ENCODE results near the gene GTF2A1L.
"Not testable (repeated sequence)": the region's sequence is repeated elsewhere in the genome, so short reads cannot be mapped to it uniquely, and the experiment has no call there.

Gene GTF2A1L

DNA sequence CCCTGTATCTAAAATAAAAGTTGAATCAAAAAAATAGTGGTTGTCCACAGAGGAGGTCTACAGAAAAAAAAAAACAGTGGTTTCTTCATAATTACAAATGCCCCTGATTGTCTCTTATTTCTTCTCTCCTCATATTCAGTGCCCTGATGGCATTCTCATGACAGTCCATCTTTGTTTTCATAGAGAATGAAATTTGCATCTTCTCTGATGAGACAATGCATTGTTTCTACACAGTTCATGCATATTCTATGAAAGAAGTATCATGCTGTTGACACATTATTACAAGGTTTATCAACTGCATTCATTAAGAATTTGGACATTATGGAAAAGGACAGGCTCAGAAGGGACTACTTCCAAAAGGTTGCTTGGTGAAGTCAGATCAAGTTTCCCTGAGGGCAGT lies 78.3 kb downstream of the GTF2A1L start:
- H3K9ac ChIP-seq (ENCODE audit: low read length) = no peak overlapping the region
- H4K20me1 ChIP-seq (ENCODE audit: low read depth, low read length) = no peaks in the 10 kb centered on the region
- no peaks in the 10 kb centered on the region for H3K36me3 ChIP-seq (ENCODE audit: low read length)
- H2AFZ ChIP-seq (ENCODE audit: low read depth, low read length, severe bottlenecking) = no peak overlapping the region
- H3K4me3 ChIP-seq (ENCODE audit: insufficient read depth, low read length, poor library complexity, severe bottlenecking) = no peak overlapping the region
- no peaks in the 10 kb centered on the region for H3F3A ChIP-seq (ENCODE audit: insufficient read depth)
- H3K9me3 ChIP-seq (ENCODE audit: insufficient read depth, low read length) = no peaks in the 10 kb centered on the region
- H3K4me2 ChIP-seq (ENCODE audit: low read depth, low read length, poor library complexity, severe bottlenecking) = no peak overlapping the region
- no peak overlapping the region for H3K27ac ChIP-seq (ENCODE audit: low read depth, low read length)
- H3K79me2 ChIP-seq (ENCODE audit: insufficient read depth, low read length) = no peaks in the 10 kb centered on the region
- no peaks in the 10 kb centered on the region for H3K9me2 ChIP-seq (replicated peaks; ENCODE audit: insufficient read depth, low read length)
- TF ChIP-seq, protein P1, sequence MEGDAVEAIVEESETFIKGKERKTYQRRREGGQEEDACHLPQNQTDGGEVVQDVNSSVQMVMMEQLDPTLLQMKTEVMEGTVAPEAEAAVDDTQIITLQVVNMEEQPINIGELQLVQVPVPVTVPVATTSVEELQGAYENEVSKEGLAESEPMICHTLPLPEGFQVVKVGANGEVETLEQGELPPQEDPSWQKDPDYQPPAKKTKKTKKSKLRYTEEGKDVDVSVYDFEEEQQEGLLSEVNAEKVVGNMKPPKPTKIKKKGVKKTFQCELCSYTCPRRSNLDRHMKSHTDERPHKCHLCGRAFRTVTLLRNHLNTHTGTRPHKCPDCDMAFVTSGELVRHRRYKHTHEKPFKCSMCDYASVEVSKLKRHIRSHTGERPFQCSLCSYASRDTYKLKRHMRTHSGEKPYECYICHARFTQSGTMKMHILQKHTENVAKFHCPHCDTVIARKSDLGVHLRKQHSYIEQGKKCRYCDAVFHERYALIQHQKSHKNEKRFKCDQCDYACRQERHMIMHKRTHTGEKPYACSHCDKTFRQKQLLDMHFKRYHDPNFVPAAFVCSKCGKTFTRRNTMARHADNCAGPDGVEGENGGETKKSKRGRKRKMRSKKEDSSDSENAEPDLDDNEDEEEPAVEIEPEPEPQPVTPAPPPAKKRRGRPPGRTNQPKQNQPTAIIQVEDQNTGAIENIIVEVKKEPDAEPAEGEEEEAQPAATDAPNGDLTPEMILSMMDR (IDR thresholded peaks at IDR 0.05; ENCODE audit: insufficient read depth, low read length, poor library complexity, severe bottlenecking) = no peak
- no peak for TF ChIP-seq EZH2phosphoT487 (conservative IDR thresholded peaks at IDR 0.05; ENCODE audit: low read length)
- no peaks in the 10 kb centered on the region for H3K27me3 ChIP-seq (ENCODE audit: low read length)

DNA sequence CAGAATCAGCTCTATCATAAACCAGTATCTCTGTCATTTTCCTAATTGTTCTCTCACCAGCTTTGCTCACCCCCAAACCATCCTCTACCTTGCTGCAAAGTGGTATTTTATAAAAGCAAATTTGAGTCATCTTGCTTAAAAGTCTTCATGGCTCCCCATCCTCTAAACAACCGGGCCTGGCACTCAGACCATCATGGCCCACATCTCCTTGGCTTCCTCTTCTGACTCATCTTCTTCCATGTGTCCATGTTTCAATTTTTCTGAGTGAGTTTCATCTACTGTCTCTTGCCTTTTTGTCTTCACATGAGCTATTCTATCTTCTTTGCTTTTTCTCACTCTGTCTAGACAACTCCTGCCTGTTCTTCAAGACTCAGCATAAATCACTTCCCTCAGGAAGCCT lies 79.2 kb downstream of the GTF2A1L start:
- Histone ChIP-seq H3K27ac (ENCODE audit: low read depth, low read length) (no peak overlapping the region), H3K9me3 (ENCODE audit: insufficient read depth, low read length) (no peaks in the 10 kb centered on the region), H4K20me1 (ENCODE audit: low read depth, low read length) (no peaks in the 10 kb centered on the region), H2AFZ (ENCODE audit: low read depth, low read length, severe bottlenecking) (no peak overlapping the region), H3K4me3 (ENCODE audit: insufficient read depth, low read length, poor library complexity, severe bottlenecking) (no peak overlapping the region), H3F3A (ENCODE audit: insufficient read depth) (no peaks in the 10 kb centered on the region), H3K27me3 (ENCODE audit: low read length) (no peaks in the 10 kb centered on the region), H3K9ac (ENCODE audit: low read length) (no peak overlapping the region), H3K4me2 (ENCODE audit: low read depth, low read length, poor library complexity, severe bottlenecking) (no peak overlapping the region), H3K9me2 (replicated peaks; ENCODE audit: insufficient read depth, low read length) (no peaks in the 10 kb centered on the region), H3K79me2 (ENCODE audit: insufficient read depth, low read length) (no peaks in the 10 kb centered on the region), H3K36me3 (ENCODE audit: low read length) (no peaks in the 10 kb centered on the region)
- TF ChIP-seq EZH2phosphoT487 (conservative IDR thresholded peaks at IDR 0.05; ENCODE audit: low read length) = no peak
- TF ChIP-seq, protein P1 (IDR thresholded peaks at IDR 0.05; ENCODE audit: insufficient read depth, low read length, poor library complexity, severe bottlenecking) = no peak

DNA sequence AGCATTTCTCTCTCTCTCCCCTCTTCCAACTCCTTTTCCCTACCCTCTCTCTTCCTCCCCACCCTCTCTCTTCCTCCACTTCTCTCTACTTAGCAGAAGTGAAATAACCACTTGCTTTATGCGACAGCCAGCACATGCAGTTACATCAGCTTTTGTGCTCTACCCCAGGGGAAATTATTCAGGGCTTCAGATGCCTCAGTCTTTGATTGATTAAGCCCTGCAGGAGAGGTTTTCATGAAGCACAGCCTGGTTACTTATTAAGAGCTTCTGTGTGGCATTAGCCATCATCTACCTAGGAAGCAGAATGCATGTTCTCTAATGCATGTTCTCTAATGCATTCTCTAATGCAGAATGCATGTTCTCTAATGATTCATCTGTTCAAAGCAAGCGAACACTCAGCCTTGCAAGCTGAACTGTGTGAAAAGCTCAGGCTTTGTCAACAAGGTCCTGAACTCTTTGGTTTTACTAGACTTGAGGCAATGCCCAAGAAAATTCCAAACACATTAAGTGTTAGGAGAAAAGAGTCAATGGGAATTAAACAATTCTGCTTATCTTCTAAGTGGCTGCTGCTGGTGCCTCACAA lies 81.8 kb downstream of the GTF2A1L start:
- Histone ChIP-seq H3K36me3 (ENCODE audit: low read length) (no peaks in the 10 kb centered on the region), H4K20me1 (ENCODE audit: low read depth, low read length) (no peaks in the 10 kb centered on the region), H3K9me3 (ENCODE audit: insufficient read depth, low read length) (no peaks in the 10 kb centered on the region), H3K4me3 (ENCODE audit: insufficient read depth, low read length, poor library complexity, severe bottlenecking) (no peak overlapping the region), H3K27me3 (ENCODE audit: low read length) (no peaks in the 10 kb centered on the region), H3K79me2 (ENCODE audit: insufficient read depth, low read length) (no peaks in the 10 kb centered on the region), H3F3A (ENCODE audit: insufficient read depth) (no peaks in the 10 kb centered on the region), H2AFZ (ENCODE audit: low read depth, low read length, severe bottlenecking) (no peak overlapping the region), H3K27ac (ENCODE audit: low read depth, low read length) (no peak overlapping the region), H3K9ac (ENCODE audit: low read length) (no peak overlapping the region), H3K4me2 (ENCODE audit: low read depth, low read length, poor library complexity, severe bottlenecking) (no peak overlapping the region), H3K9me2 (replicated peaks; ENCODE audit: insufficient read depth, low read length) (no peaks in the 10 kb centered on the region)
- no peak for TF ChIP-seq EZH2phosphoT487 (conservative IDR thresholded peaks at IDR 0.05; ENCODE audit: low read length)
- TF ChIP-seq, protein P1 (IDR thresholded peaks at IDR 0.05; ENCODE audit: insufficient read depth, low read length, poor library complexity, severe bottlenecking) = no peak

DNA sequence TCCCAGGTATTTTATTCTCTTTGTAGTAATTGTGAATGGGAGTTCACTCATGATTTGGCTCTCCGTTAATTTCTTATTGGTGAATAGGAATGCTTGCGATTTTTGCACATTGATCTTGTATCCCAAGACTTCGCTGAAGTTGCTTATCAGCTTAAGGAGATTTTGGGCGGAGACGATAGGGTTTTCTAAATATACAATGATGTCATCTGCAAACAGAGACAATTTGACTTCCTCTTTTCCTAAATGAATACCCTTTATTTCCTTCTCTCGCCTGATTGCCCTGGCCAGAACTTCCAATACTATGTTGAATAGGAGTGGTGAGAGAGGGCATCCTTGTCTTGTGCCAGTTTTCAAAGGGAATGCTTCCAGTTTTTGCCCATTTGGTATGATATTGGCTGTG lies 86.0 kb downstream of the GTF2A1L start:
- not testable (repeated sequence) for H3K9ac ChIP-seq (ENCODE audit: low read length); H3K27ac ChIP-seq (ENCODE audit: low read depth, low read length); H3K4me3 ChIP-seq (ENCODE audit: insufficient read depth, low read length, poor library complexity, severe bottlenecking); H3K36me3 ChIP-seq (ENCODE audit: low read length); H4K20me1 ChIP-seq (ENCODE audit: low read depth, low read length); H3K4me2 ChIP-seq (ENCODE audit: low read depth, low read length, poor library complexity, severe bottlenecking); H3K9me3 ChIP-seq (ENCODE audit: insufficient read depth, low read length); H3K27me3 ChIP-seq (ENCODE audit: low read length); H2AFZ ChIP-seq (ENCODE audit: low read depth, low read length, severe bottlenecking); H3K9me2 ChIP-seq (replicated peaks; ENCODE audit: insufficient read depth, low read length); H3K79me2 ChIP-seq (ENCODE audit: insufficient read depth, low read length); H3F3A ChIP-seq (ENCODE audit: insufficient read depth)

Measured in SU-DHL-6 (cell line).